GM23248 (cell line): ENCODE measurements around the gene RASA3.

Source experiments
- EZH2 ChIP-seq: fragments of 200-600 bp; sonication (generic); IDR thresholded peaks from 2 replicates; pipeline ENCODE4 v1.6.1; 2018; ENCODE audit warnings: antibody characterized with exemption, mild to moderate bottlenecking; ENCODE audit not compliant: insufficient read depth, poor library complexity, severe bottlenecking
- EZH2phosphoT487 ChIP-seq: fragments of 200-600 bp; sonication (generic); IDR thresholded peaks from 2 replicates; pipeline ENCODE4 v1.6.1; 2018; ENCODE audit warnings: antibody characterized with exemption, moderate library complexity, mild to moderate bottlenecking, low read depth; ENCODE audit not compliant: insufficient read depth

GRCh38 chr13:114129649-114130062 lies 2.8 kb downstream of the RASA3 start:
- TF ChIP-seq EZH2 (no peak), EZH2phosphoT487 (no peak)
